ENCODE measurements around the gene TEPSIN. TPM values are rescaled to one million over a fixed set of nuclear protein-coding genes. Genes with fewer than 3 reads are reported as not detected.

The TEPSIN gene
- polyA plus RNA-seq, 1 experiment: 19.4 TPM

DNA sequence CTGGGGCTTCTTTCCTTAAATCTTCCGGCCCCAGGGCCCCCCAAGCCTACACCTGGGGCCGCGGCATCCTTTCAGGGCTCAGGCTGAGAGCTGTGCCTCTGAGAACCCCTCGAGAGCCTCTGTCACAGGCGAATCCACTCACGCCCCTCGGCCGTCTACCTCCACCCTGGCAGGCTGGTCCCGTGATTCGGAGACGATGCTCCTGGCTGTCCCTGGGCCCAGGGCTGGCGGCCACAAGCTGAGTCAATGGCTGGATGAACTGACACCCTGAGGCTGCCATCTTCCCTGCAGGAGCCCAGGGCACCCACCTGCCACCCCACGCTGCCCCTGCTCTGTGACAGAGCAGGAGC is 4.4 kb downstream of the TEPSIN start:
- DNase-seq (ENCODE audit: low read depth): no peak
- ChIA-PET CTCF (no interaction called here), POLR2A (no interaction called here)
- no peak for TF ChIP-seq CTCF (IDR thresholded peaks at IDR 0.05; ENCODE audit: insufficient read depth, low read depth, low read length)
- H3K36me3 ChIP-seq (ENCODE audit: control insufficient read depth, insufficient read depth, low read length): peaks cover 32% of the 10 kb centered on the region
- no peak overlapping the region for H3K4me3 ChIP-seq (ENCODE audit: low read depth, low read length)
- no peaks in the 10 kb centered on the region for H3K27me3 ChIP-seq (ENCODE audit: control insufficient read depth, insufficient read depth, low read length)

DNA sequence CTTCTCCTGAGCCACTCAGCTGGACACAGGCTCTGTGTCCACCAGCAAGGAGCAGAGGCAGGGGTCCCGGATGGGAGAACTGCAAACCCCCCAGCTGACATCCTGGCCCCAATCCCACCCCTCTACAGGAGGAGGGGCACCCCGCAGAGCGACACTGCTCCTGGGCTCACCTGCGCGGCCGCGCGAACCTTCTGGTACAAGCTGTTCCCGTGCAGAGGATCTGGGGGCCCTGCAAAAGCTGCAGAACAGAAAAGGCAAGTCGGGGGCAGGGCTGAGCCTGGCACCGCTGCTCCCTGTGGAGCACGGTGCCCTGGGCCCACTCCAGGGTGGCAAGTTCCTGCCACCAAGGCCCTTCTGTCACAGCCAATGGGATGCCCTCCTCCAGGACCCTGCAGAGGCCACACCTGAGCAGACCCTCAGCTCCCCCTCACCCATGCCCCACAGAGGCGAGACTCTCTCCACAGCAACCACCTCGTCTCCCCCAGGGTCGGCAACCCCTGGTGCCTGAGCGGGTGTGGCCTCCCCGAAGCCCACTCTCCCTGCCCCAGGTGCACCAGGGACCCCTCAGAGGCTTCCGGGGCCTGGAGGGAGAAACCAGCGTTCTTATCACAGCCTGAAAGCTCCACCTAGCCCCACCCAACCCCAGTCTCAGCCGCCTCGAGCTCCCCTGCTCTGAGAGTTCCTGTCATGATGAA is 4.9 kb downstream of the TEPSIN start:
- no peak for TF ChIP-seq CTCF (IDR thresholded peaks at IDR 0.05; ENCODE audit: insufficient read depth, low read depth, low read length)
- CTCF ChIA-PET: no interaction called here
- H3K27me3 ChIP-seq (ENCODE audit: control insufficient read depth, insufficient read depth, low read length): no peaks in the 10 kb centered on the region
- POLR2A ChIA-PET: no interaction called here
- no peak for DNase-seq (ENCODE audit: low read depth)
- no peak overlapping the region for H3K4me3 ChIP-seq (ENCODE audit: low read depth, low read length)
- H3K36me3 ChIP-seq (ENCODE audit: control insufficient read depth, insufficient read depth, low read length): peaks cover 34% of the 10 kb centered on the region

DNA sequence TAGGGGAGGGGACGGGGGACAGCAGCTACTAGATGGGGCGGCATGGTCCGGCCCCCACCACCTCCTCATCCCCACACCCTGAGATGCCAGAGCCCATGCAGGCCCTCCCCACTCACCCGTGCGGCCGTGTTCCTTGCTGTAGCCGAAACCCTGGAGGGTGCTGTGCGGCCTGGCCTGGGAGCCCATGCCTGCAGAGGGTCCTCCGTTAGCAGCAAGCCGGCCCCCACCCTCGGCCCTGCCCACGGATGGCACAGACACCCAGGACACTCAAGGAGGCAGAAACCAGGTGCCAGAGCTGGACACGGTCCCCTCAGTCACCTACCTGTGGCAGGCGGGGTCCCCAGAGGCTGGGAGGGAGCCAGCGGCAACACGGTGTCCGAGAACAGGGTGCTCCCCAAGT is 5.5 kb downstream of the TEPSIN start:
- no peak for DNase-seq (ENCODE audit: low read depth)
- ChIA-PET POLR2A (no interaction called here), CTCF (no interaction called here)
- H3K36me3 ChIP-seq (ENCODE audit: control insufficient read depth, insufficient read depth, low read length): peaks cover 34% of the 10 kb centered on the region
- H3K4me3 ChIP-seq (ENCODE audit: low read depth, low read length): no peak overlapping the region
- TF ChIP-seq CTCF (IDR thresholded peaks at IDR 0.05; ENCODE audit: insufficient read depth, low read depth, low read length): no peak
- H3K27me3 ChIP-seq (ENCODE audit: control insufficient read depth, insufficient read depth, low read length): no peaks in the 10 kb centered on the region

- CTCF ChIA-PET: interaction anchor here (1.1 kb wide), 1 partner anchor 10 kb away, joined by 3 read pairs; no protein-coding TSS in a partner anchor
- Histone ChIP-seq H3K27me3 (ENCODE audit: control insufficient read depth, insufficient read depth, low read length) (no peaks in the 10 kb centered on the region), H3K4me3 (ENCODE audit: low read depth, low read length) (no peak overlapping the region), H3K36me3 (ENCODE audit: control insufficient read depth, insufficient read depth, low read length) (peaks cover 34% of the 10 kb centered on the region)
- no peak for DNase-seq (ENCODE audit: low read depth)
- POLR2A ChIA-PET: no interaction called here
- no peak for TF ChIP-seq CTCF (IDR thresholded peaks at IDR 0.05; ENCODE audit: insufficient read depth, low read depth, low read length)
Observed at GRCh38 chr17:81232616-81233241, 6.1 kb downstream of the TEPSIN start.

DNA sequence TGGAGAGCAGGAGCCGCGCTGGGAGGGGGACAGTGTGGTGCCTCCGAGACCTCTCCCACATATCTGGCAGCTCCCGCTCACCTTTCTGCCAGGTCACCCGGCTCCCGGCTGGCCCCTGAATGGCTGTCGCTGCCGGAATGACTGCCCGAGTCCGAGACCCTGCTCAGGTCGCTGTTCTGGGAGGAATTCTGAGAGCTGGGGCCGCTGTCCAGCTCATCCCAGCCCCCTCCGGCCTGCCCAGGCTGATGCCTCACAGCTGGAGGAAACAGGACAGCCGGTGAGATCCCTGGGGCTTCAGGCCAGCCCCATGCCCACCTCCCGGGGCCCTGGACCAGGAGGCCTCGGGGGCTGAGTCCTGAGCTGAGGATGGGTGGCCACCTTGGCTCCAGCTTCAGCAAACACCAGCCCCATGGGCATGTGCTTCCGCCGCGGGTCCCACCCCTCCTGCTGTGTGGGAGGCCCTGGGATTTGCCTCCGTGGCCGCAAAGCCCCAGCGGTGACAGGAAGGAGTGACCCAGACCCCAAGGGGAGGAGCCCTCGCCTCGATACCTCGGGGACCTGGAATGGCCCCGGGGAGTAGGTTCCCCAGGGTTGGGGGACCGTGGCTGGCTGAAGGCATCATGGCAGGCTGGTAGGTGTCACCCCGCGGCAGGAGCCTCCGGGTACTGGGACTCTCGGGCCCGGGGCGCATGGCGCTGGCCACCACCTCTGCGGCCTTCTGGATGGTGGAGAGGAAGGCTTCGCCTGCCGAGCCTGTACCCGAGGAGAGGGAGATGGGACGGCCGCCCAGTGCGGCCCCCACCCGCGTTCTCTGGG is 6.9 kb downstream of the TEPSIN start:
- TF ChIP-seq CTCF (IDR thresholded peaks at IDR 0.05; ENCODE audit: insufficient read depth, low read depth, low read length): no peak
- Histone ChIP-seq H3K27me3 (ENCODE audit: control insufficient read depth, insufficient read depth, low read length) (no peaks in the 10 kb centered on the region), H3K36me3 (ENCODE audit: control insufficient read depth, insufficient read depth, low read length) (peaks cover 34% of the 10 kb centered on the region), H3K4me3 (ENCODE audit: low read depth, low read length) (no peak overlapping the region)
- DNase-seq (ENCODE audit: low read depth): no peak
- CTCF ChIA-PET: interaction anchor here (0.7 to 1.1 kb wide), 2 partner anchors 10 to 188 kb away, joined by 3 read pairs; no protein-coding TSS in a partner anchor
- POLR2A ChIA-PET: no interaction called here
